Stimulated activated CD8-positive, alpha-beta memory T cell treated with anti-CD3 and anti-CD28 coated beads, Interleukin-12 subunit alpha, Interleukin-12 subunit beta, amount 100 ng/mL, for 1 hour (primary cell): Measurements from ENCODE around the gene ZNF48.
A peak's percentile ranks its signal among the peaks of the same experiment; 100 is the strongest.

ENCODE experiments used
- DNase-seq: peaks from one replicate; pipeline ENCODE4 v3.0.0-alpha.2; 2020; ENCODE audit warnings: low read depth

The ZNF48 gene

DNA sequence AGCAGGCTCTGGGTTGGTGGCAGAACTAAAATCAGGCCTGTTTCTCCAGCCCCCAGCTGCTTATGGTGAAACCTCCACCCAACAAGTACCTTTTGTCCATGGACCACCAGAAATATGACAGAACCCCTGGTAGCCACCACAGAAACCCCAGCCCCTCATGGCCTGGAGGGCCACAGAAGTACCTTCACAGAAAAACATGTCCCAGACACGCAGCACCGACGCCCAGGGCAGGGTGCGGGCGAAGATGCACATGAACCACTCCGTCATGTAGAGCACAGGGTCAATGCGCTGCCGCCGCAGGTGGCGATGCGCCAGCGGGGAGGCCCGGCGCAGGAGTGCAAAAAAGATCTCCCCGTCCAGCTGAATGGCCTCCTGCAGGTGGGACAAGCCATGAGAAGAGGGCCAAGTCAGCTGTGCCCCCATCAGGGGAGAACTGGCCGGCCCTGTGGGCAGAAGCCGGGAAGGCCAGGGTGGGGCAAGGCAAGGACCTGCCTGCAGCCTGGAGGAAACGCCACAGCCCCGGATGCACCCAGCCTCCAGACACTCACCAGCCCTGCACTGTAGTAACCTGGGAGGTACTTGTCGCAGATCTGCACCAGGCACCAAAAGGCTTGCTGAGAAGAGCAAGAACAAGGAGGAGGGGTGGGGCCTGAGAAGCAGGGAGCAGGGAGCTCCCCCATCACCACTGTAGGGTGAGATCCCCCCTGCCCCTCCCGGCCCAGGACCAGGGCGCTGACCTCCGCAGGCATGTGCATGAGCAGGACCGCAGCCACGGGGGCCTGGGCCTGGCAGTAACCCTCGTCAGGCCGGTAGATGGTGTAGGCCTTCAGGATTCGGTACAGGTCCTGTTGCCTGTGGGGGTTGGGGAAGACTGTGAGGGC lies 36.0 kb upstream of the ZNF48 start:
- DNase-seq, result no peak

DNA sequence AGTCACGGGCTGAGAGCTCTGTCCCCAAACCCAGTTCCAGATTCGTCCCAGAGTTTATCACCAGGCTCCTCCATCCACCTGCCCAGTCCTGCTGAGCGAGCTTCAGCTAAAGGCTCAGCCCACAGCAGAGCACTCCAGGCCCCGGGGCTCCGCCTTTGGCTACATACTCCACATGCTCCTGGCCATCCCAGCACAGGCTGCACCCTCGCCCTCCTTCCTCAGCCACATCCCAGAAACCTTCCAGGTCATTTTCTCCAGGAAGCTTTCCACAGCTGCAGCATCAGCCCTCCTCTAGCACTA lies 35.4 kb upstream of the ZNF48 start:
- DNase-seq, result no peak

GRCh38 chr16:30361180-30361579 lies 34.0 kb upstream of the ZNF48 start:
- DNase-seq, result no peak

DNA sequence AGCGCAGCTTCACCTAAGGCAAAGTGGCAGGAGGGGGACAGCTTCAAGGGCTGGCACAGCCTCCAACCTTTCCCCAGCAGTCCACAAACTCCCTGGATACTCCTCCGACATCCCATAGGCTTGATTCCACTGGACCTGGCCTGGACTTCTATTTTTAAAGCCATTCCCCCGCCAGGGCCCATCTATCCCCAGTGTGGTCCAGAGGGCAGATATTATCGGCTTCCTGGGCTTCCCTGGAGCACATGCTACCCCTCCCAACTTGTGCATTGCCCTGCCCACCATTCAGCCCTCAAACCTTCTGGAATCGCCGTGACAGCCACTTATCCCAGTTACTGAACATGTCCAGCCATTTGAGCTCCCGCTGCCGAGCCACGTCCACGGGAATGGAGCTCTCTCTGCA lies 30.0 kb upstream of the ZNF48 start:
- no peak for DNase-seq

GRCh38 chr16:30366511-30366910 lies 28.7 kb upstream of the ZNF48 start:
- no peak for DNase-seq

GRCh38 chr16:30367349-30368009 lies 27.7 kb upstream of the ZNF48 start:
- no peak for DNase-seq

- no peak for DNase-seq
Measured at GRCh38 chr16:30368122-30368791, 27.0 kb upstream of the ZNF48 start.

DNA sequence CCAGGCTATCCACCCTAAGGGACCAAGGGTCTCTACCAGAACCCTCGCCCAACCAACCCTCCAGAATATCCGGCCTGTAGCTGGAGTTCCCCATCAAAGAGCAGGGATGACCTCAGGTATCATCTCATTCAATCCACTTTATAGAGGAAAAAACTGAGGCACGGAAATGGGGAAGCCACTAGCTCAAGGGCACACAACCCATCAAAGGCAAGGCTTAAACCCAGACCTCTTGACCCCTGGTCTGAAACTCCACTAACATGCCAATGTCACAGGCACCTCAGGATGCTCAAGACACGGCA lies 26.5 kb upstream of the ZNF48 start:
- DNase-seq, result no peak

DNA sequence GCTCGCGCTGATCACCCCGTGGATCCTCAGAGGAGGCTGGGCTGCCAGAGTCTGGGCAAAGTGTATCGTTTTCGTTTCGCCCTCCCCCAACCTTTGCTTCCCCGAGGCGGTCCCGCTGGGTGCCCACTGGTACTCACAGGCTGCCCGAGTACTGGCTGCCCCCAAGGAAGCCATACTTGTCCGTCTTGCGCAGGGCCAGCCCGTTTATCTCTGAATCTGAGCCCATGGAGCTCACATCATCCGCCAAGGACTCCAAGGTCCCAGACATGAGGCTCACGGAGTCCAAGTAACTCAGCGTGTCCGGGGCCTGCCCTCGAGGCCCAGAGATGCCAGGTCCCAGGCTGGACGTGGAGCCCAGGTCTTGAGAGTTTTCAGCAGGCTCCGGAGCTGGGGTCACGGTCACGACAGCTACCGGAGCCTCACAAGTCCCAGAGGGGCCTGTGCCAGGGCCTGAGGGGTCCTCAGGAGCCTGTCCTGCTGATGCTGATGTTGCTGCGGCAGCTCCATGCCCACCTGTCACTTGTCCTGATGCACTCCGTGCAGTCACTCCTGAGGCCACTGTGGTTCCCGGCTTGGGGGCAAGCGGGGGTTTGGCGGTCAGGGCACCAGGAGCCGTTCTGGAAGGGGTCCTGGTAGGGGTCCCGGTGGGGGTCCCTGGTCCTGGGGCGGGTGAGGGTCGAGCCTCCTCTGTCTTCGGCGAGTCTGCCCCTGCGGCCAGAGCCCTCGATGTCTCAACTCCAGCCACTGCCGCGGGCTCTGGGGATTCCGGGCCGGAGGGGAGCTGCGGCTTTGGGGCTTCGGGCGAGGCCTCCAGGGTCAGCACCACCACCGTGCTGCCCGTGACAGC lies 25.9 kb upstream of the ZNF48 start:
- DNase-seq, result no peak

- no peak for DNase-seq
Measured at GRCh38 chr16:30369938-30370455, 25.2 kb upstream of the ZNF48 start.

GRCh38 chr16:30370456-30371247 lies 24.6 kb upstream of the ZNF48 start, which contains the start of gene TBC1D10B:
Gene TBC1D10B, minus strand, starts transcription at chr16:30370494. Its CDS starts 311 bp downstream, at chr16:30370183.
- DNase-seq, result peak; percentile 98

DNA sequence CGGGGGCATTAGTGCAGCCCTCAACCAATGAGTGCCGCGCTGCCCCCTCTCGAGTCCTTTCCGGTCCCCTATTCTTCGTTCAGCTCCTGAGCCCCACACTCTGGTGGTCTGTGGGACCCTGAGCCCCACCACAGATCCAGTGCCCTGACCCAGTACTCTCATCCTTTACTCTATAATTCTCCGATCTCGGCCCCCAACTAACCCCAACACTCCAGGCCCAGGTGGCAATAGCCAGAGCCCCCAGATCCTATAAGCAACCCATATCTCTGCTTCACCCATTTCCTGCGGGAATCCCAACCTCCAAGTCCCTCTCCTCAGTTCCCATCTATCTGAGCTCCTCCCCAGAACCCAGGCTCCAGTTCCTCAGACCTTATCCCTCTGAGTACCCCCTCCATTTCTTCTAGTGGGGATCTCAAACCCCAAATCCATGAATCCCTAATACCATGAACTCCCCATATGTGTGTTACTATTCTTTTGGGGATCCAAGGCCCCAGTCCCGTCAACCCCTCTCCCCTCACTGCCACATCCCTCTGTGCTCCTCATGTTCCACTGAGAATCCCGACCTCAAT lies 23.9 kb upstream of the ZNF48 start:
- DNase-seq, result no peak

DNA sequence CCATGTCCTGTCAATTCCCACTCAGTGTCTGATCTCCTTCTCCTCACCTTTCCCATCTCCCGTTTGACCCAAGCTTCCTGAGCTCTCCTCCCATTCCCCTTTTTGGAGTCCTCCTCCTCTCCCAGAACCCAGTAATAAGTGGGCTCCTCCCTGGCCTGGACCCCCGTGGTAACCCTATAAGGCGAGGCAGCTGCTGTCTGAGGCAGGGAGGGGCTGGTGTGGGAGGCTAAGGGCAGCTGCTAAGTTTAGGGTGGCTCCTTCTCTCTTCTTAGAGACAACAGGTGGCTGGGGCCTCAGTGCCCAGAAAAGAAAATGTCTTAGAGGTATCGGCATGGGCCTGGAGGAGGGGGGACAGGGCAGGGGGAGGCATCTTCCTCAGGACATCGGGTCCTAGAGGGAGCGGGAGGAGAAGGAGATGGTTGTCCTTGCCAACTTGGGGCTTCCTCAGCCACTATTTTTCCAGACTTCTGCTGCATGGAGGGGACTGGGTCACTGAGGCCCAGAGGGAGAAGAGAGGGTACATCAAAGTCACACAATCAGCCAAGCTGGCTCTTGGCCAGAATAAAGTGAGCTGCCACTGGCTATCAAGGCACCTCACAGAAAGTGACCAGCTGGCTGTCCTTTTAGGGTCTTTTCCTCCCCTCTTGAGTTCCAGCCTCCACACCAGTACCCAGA lies 23.0 kb upstream of the ZNF48 start:
- DNase-seq, result no peak

DNA sequence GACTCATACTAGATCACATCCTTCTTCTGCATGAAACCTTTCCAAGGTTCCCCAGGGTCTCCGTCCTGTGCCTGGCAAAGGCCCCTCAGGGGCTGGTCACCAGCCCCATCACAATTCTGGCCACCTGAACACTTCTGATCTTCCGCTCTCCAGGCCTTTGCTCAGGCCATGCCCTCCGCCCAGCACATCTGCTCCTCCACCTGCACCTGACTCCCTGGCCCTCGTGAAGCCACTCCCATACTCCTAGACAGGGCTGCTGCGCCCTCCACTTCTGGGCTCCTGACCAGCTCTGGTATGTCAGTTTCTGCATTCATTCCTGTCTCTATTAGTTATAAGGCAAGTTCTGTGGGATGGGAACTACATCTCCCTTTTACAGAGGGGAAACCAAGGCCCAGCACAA lies 22.5 kb upstream of the ZNF48 start:
- no peak for DNase-seq

DNA sequence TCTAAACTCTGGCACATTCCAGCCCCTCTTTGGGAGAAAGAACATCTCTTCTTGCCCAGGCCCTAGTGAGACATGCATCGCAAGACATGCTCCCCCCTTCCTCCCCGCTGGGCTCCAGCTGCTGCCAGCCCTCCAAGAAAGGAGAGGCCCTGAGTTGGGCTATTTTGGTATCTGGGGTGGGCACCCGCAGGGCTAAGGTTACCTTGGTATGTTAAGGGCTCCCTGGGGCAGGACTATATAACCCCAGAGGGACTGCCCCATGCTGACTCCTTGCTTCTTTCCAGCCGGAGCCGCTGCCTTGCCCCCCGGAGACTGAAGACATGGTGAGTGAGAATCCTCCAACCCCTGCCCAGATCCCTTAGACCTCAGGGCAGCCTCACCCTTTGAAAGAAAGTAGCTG lies 20.7 kb upstream of the ZNF48 start, which contains the start of gene MYL11:
Gene MYL11, plus strand, starts transcription at position 265 of the 400 bp plus-strand sequence. Its CDS starts 56 bp downstream, at position 321.
- no peak for DNase-seq

GRCh38 chr16:30375864-30376263 lies 19.4 kb upstream of the ZNF48 start:
- DNase-seq, result no peak

DNA sequence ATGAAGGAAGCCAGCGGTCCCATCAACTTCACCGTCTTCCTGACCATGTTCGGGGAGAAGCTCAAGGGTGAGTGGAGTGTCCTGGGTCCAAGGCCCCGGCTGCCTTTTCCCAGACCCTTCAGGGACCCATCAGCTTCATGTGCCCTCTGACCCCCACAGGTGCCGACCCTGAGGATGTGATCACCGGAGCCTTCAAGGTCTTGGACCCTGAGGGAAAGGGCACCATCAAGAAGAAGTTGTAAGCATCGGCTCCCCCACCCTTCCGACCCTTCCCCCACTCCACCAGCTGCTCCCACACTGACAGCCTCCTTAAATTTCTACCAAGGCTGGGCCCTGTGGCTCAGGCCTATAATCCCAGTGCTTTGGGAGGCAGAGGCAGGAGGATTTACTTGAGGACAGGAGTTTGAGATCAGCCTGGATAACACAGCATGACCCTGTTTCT lies 18.7 kb upstream of the ZNF48 start:
- no peak for DNase-seq

DNA sequence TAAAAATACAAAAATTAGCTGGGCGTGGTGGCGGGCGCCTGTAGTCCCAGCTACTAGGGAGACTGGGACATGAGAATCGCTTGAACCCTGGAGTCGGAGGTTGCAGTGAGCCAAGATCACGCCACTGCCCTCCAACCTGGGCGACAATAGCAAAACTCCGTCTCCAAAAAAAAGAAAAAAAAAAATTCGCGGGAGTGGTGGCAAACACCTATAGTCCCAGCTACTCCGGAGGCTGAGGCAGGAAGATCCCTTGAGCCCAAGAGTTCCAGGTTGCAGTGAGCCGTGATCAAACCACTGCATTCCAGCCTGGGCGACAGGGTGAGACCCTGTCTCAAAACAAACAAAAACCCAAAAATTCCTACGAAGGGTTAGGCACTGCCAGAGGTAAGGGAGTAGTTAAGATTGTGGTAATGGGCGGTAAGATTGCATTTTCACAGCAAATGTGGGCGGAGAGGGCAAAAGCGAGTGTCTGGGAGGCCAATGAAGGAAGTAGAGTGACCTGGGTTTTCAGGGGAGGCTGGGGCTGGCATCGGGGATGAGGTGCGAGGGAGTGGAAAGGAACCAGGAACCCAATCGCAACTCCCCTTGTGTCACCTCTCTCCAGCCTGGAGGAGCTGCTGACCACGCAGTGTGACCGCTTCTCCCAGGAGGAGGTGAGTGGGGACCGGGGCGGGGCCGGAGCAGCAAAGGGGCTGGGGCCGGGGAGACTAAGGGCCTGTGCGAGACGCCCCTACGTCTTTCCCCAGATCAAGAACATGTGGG lies 18.0 kb upstream of the ZNF48 start:
- no peak for DNase-seq

GRCh38 chr16:30377812-30378235 lies 17.4 kb upstream of the ZNF48 start:
- peak; percentile 81 for DNase-seq
